HPDE6-E6E7 (cell line): ENCODE data around the gene ZNF266.

Source experiments
- DNase-seq: peaks from one replicate; pipeline ENCODE4 v3.0.0; 2011; ENCODE audit warnings: missing footprints; ENCODE audit errors: extremely low spot score

The ZNF266 gene

GRCh38 chr19:9435279-9436268 lies at the start of gene ZNF266:
Gene ZNF266, minus strand, starts transcription at chr19:9435573. Its CDS starts 15,484 bp downstream, at chr19:9420089.
- peak; percentile 91 for DNase-seq

- DNase-seq: no peak
Observed at GRCh38 chr19:9485140-9485539, 49.8 kb upstream of the ZNF266 start.

GRCh38 chr19:9474975-9475374 lies 39.6 kb upstream of the ZNF266 start:
- DNase-seq: no peak

GRCh38 chr19:9467161-9467560 lies 31.8 kb upstream of the ZNF266 start:
- no peak for DNase-seq

- DNase-seq: no peak
Observed at GRCh38 chr19:9461938-9462337, 26.6 kb upstream of the ZNF266 start.

GRCh38 chr19:9456018-9456689 lies 20.8 kb upstream of the ZNF266 start:
- DNase-seq: no peak

GRCh38 chr19:9453953-9454352 lies 18.6 kb upstream of the ZNF266 start:
- no peak for DNase-seq

GRCh38 chr19:9445037-9445436 lies 9.7 kb upstream of the ZNF266 start:
- no peak for DNase-seq

- no peak for DNase-seq
Observed at GRCh38 chr19:9436358-9436757, 985 bp upstream of the ZNF266 start.

GRCh38 chr19:9431475-9431874 lies 3.9 kb downstream of the ZNF266 start:
- DNase-seq: no peak

GRCh38 chr19:9430444-9430843 lies 4.9 kb downstream of the ZNF266 start:
- no peak for DNase-seq

- DNase-seq: no peak
Observed at GRCh38 chr19:9427941-9428340, 7.4 kb downstream of the ZNF266 start.

GRCh38 chr19:9413240-9413954 lies 22.0 kb downstream of the ZNF266 start:
- no peak for DNase-seq

- DNase-seq: no peak
Observed at GRCh38 chr19:9407827-9408226, 27.5 kb downstream of the ZNF266 start.

- DNase-seq: peak; percentile 73
Observed at GRCh38 chr19:9406798-9407352, 28.5 kb downstream of the ZNF266 start.

GRCh38 chr19:9381361-9381785 lies 54.0 kb downstream of the ZNF266 start:
- no peak for DNase-seq

- no peak for DNase-seq
Observed at GRCh38 chr19:9370738-9371619, 64.4 kb downstream of the ZNF266 start.

GRCh38 chr19:9362905-9363304 lies 72.5 kb downstream of the ZNF266 start, which contains the start of gene ZNF177:
Gene ZNF177, plus strand, starts transcription at chr19:9363013. Its CDS starts 15,299 bp downstream, at chr19:9378312.
- DNase-seq: no peak
